ENCODE measurements around the gene PRKAG2.

The PRKAG2 gene

GRCh38 chr7:151716323-151716722 is 160.6 kb downstream of the PRKAG2 start:
- in situ Hi-C loops (cut with MboI; ENCODE audit: low sequenced_read_pairs): no loop called here

DNA sequence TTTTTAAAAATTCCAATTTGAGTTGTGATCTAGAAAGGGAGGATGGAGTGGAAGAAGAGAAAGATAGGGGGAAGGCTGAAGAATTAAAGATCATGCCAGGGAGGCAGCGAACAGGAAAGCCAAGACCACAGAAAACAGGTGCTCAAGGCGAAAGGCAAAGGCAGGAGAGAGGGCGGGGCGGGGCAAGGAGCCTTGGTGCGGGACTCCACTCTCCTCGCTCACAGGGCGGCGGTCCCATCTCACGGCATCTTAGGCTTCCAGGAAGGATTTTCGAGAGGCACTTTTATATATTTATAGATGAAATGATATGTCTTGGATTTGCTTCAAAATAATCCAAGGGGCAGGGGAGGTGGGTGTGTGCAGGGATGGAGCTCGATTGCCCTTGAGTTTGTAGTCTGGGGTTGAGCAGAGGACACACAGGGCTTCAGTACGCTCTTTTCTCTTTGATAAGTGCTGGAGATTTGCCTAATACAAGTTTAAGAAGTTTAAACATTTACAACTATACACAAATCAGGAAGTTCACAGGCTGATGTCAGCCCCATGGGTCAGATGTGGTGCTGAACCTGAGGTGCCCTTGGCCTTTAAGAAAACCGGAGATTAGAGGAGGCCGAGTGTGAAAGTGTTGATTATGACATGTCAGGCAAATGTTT is 161.1 kb downstream of the PRKAG2 start:
- in situ Hi-C loops (cut with MboI; ENCODE audit: low sequenced_read_pairs): no loop called here

DNA sequence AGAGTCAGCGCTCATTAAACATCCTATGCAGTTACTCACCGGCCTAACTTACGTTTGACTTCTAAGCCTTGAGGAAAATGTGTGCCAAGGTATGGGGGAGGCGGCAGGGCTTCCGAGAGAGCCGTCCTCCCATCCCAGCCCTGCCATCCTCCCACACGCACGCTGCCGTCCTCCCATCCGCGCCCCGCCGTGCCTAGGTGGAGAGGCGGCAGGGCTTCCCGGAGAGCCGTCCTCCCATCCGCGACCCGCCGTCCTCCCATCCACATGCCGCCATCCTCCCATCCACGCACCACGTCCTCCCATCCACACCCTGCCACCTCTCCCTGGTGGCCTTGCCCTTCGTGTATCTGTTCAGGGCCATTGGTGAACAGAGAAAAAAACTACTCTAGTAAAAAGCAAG is 162.7 kb downstream of the PRKAG2 start:
- in situ Hi-C loops (cut with MboI; ENCODE audit: low sequenced_read_pairs): no loop called here

DNA sequence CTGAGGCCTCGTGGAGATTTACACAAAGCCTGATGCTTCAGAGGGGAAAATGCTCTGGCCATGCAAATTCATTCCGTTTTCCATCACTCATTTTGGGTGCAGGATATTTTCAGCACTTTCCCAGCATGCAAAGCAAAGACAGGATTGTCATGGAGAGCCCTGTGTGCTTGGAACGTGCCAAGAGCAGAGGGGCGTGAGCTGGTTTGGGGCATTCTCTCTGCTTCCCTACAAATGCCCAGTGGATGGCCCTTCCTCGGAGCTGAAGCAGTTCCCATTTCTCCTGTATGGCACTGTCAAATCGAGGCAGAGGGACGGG is 164.1 kb downstream of the PRKAG2 start:
- in situ Hi-C loops (cut with MboI; ENCODE audit: low sequenced_read_pairs): no loop called here

- in situ Hi-C loops (cut with MboI; ENCODE audit: low sequenced_read_pairs): no loop called here
These were observed 164.8 kb downstream of the PRKAG2 start for GRCh38 chr7:151711906-151712809.

DNA sequence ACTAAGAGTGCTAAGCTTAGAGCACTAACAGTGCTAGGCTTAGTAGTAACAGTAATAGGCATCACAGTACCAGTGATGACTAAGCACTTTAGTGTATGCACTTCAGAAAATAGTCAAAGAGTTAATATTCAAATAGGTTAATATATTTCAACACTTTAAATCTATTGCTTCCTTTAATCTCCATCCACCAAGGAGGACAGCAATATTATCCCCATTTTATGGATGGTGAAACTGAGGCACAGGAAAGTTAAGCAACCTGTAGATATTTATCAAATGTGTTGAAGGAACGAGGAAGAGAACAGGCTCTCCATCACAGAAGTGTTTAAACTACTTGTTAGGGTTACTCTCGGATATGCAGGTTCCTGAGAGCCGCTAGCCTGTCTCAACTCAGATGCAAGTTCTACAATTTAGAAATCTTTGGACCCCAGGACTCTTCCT is 165.5 kb downstream of the PRKAG2 start:
- in situ Hi-C loops (cut with MboI; ENCODE audit: low sequenced_read_pairs): no loop called here

DNA sequence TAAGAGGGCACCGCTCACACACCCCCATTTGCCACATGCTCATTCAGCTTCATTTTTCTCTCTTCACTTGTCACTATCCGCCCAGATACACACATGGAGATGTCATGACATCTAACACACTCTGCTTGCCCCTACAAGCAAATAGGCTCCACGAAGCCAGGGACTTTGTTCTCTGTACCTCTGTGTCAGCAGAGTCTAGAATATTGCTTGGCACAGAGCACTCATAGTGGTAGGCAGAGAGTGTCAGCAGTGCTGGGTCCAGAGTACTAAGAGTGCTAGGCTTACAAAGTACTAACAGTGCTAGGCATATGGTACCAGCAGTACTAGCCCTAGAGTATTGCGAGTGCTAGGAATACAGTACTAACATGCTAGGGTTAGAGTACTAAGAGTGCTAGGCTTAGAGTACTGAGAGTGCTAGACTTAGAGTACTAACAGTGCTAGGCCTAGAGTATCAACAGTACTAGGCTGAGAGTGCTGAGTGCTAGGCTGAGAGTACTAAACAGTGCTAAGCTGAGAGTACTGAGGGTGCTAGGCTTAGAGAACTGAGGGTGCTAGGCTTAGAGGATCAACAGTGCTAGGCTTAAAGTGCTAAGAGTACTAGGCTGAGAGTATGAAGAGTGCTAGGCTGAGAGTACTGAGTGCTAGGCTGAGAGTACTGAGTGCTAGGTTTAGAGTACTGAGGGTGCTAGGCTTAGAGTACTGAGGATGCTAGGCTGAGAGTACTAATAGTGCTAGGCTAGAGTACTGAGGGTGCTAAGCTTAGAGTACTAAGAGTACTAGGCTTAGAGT is 166.1 kb downstream of the PRKAG2 start:
- in situ Hi-C loops (cut with MboI; ENCODE audit: low sequenced_read_pairs): no loop called here

GRCh38 chr7:151710121-151710640 is 166.7 kb downstream of the PRKAG2 start:
- in situ Hi-C loops (cut with MboI; ENCODE audit: low sequenced_read_pairs): no loop called here

GRCh38 chr7:151709141-151710038 is 167.5 kb downstream of the PRKAG2 start:
- in situ Hi-C loops (cut with MboI; ENCODE audit: low sequenced_read_pairs): no loop called here

- in situ Hi-C loops (cut with MboI; ENCODE audit: low sequenced_read_pairs): no loop called here
These were observed 168.3 kb downstream of the PRKAG2 start for GRCh38 chr7:151708610-151709009.

- in situ Hi-C loops (cut with MboI; ENCODE audit: low sequenced_read_pairs): no loop called here
These were observed 169.2 kb downstream of the PRKAG2 start for GRCh38 chr7:151707757-151708156.

GRCh38 chr7:151707105-151707469 is 169.8 kb downstream of the PRKAG2 start:
- in situ Hi-C loops (cut with MboI; ENCODE audit: low sequenced_read_pairs): no loop called here

DNA sequence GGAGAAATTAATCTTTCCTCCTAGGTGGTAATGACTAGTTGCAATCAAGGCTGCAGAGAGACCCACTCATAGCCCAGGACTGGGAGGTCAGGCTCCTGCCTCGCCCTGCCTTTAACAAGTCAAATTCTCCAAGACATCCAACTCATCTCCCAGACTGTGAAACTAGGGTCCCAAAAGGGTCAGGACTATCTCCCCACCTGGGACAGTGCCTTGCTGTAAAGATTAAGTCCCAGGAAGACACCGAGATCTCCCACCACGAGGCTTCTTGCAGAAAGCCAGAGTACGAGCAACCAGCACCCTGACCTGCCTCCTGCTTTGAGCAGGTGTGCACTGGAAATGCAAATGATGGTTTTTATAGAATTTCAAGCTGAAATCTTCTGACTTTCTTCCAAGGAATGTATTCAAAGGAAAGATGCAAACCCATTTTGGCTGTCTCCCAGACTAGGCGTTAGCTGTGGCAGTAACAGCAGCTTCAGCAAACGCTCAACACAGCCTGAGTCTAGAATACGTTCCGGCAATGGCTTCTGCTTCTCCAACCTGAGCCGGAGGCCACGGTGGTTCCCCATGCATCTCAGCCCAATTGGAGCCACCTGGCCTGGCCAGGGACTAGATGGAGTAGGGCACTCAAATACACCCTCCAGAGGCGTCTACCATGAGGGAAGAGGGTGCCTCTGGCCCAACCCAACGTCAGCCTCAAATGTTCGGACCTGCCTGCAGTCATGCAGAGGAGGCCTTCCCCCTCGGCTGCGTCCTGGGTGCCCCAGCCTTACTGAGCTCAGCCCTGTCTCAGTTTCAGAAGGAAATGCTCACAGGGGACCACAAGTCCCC is 170.4 kb downstream of the PRKAG2 start:
- in situ Hi-C loops (cut with MboI; ENCODE audit: low sequenced_read_pairs): no loop called here

GRCh38 chr7:151705636-151706276 is 171.2 kb downstream of the PRKAG2 start:
- in situ Hi-C loops (cut with MboI; ENCODE audit: low sequenced_read_pairs): no loop called here

DNA sequence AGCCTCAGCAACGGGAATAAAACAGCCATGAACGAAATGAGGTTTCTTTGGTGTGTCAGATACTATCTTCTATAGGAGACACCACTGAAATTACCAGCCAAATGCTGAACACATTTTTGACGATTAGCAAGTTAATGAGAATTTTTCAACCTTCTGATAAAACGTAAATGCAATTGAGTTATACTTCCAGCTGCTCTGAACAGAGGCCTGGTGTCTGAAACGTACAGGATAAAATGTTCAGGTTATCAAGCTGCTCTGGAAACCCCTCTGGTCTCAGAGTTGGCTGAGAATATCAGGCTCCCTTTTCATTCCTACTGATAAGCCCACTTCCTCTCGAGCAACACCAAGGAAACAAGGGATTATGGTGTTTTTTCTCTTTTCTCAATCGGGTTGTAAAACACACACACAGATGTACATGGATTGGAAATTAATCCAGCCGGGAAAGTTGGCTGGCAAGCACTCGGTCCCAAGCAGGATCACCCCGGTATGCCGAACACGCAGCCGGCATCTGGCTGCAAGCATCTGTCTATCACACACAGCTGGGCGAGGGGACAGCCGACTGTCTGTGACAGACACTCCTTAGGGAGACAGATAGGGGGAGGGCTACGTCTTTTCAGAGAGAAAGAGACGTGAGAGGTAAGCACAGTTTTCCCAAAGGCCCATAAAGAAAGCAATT is 171.8 kb downstream of the PRKAG2 start:
- in situ Hi-C loops (cut with MboI; ENCODE audit: low sequenced_read_pairs): no loop called here

DNA sequence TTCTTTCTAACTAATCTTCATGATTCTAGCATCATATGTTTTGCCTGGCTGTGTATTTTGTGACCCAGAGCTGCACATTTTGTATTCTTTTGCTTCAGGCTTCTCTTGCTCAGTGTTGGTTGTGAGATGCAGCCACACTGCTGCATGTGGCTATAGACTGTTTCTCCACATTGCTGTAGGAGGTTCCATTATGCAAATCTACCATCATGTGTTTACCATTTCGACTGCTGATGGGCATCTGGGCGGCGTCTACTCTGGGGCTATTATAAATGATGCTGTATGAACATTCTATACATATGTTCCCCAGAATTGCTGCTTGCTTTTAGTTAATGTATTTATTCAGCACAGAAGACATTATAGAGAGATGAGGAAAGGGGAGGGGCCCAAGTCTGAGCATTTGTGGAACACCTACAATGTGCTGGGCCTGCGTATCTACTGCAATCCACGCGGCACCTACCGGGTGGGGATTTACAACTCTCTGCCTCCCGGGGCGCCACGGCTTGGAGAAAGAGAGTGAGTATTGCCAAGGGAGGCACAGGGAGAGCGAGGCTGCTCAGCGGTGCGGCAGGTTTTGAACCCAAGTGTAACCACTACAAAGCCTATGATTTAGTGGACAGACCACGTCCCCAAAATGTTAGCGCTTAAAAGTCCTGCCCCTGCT is 172.5 kb downstream of the PRKAG2 start:
- in situ Hi-C loops (cut with MboI; ENCODE audit: low sequenced_read_pairs): no loop called here

DNA sequence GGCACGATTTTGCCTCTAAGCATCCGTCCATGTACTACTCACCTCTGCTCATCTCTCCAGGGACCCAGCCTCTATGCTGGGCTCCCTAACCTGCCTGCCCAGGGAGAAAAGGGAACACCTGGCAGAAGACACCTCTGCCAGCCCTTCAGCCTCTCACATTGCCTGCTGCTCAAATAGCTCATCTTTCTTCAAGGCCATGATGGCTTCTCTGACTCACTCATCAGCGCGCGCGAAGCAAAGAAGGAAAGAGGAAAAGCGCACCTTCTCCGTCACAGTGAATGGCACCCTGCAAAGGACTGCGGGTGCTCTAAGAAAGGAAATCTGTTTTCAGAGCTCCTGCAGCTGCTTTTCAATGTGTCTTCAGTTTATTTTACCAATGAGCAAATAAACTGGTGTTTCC is 174.0 kb downstream of the PRKAG2 start:
- in situ Hi-C loops (cut with MboI; ENCODE audit: low sequenced_read_pairs): no loop called here

- in situ Hi-C loops (cut with MboI; ENCODE audit: low sequenced_read_pairs): no loop called here
These were observed 176.2 kb downstream of the PRKAG2 start for GRCh38 chr7:151700586-151701165.

All from HL-60/S4 treated with phorbol 12-myristate 13-acetate at 8.2 ng/mL for 4 days and 3 days (cell line).